GM15510 (cell line): ENCODE results near the gene B3GAT3.

Experiments
- POLR2A ChIP-seq: IDR thresholded peaks from 3 replicates; pipeline ENCODE4 v1.6.1; 2011; ENCODE audit warnings: borderline replicate concordance; ENCODE audit not compliant: insufficient read length; ENCODE audit errors: extremely low read depth

B3GAT3 gene

GRCh38 chr11:62611705-62612365 lies 10.0 kb downstream of the B3GAT3 start:
- TF ChIP-seq POLR2A, result no peak

GRCh38 chr11:62610814-62611704 lies 10.7 kb downstream of the B3GAT3 start:
- no peak for TF ChIP-seq POLR2A

GRCh38 chr11:62610403-62610802 lies 11.4 kb downstream of the B3GAT3 start:
- no peak for TF ChIP-seq POLR2A

GRCh38 chr11:62608776-62609175 lies 13.0 kb downstream of the B3GAT3 start:
- TF ChIP-seq POLR2A, result no peak

GRCh38 chr11:62607714-62608113 lies 14.1 kb downstream of the B3GAT3 start:
- no peak for TF ChIP-seq POLR2A

GRCh38 chr11:62605902-62606301 lies 15.9 kb downstream of the B3GAT3 start:
- no peak for TF ChIP-seq POLR2A

GRCh38 chr11:62605467-62605866 lies 16.3 kb downstream of the B3GAT3 start:
- TF ChIP-seq POLR2A, result no peak

- TF ChIP-seq POLR2A, result no peak
Observed at GRCh38 chr11:62604460-62605120, 17.2 kb downstream of the B3GAT3 start.

GRCh38 chr11:62603776-62604299 lies 17.9 kb downstream of the B3GAT3 start:
- no peak for TF ChIP-seq POLR2A

- no peak for TF ChIP-seq POLR2A
Observed at GRCh38 chr11:62603072-62603408, 18.7 kb downstream of the B3GAT3 start.

GRCh38 chr11:62602141-62603071 lies 19.4 kb downstream of the B3GAT3 start:
- TF ChIP-seq POLR2A, result peak; percentile 65

GRCh38 chr11:62601372-62602140 lies 20.2 kb downstream of the B3GAT3 start, which contains the start of gene MTA2:
TSS of gene MTA2 (minus strand) at chr11:62601865. CDS start at chr11:62601450, 415 bp downstream.
- peak; percentile 37 for TF ChIP-seq POLR2A

GRCh38 chr11:62601122-62601371 lies 20.7 kb downstream of the B3GAT3 start:
- TF ChIP-seq POLR2A, result no peak
